GM12878 (cell line): ENCODE data around the gene COL24A1. TPM values are rescaled to one million over a fixed set of nuclear protein-coding genes. Genes with fewer than 3 reads are reported as not detected.

ENCODE experiments used
- ATAC-seq: fragments of 200-7000 bp; cut with Tn5 transposase; 3 replicates; pipeline ENCODE4 v1.9.1; 2020; ENCODE audit warnings: mild to moderate bottlenecking, moderate library complexity
- BruUV-seq: library from RNA; stranded (reverse); fragments of 400-500 nt; replicated peaks from 2 replicates; lab custom pipeline; 2021; lab: Mats Ljungman, UMichigan
- CTCF ChIA-PET: fragments of 300-600 bp; sonication (Branson Sonifier 250); formaldehyde crosslinking; extraction: SDS; loops from one replicate; lab custom pipeline; 2021; ENCODE audit warnings: inconsistent platforms; lab: Yijun Ruan, JAX
- POLR2A ChIA-PET: fragments of 350-600 bp; formaldehyde crosslinking; extraction: SDS; loops from one replicate; lab custom pipeline; 2021; ENCODE audit warnings: inconsistent platforms; lab: Charles Lee
- RAD21 ChIA-PET: fragments of 300-600 bp; sonication (Branson Sonifier 250); formaldehyde crosslinking; loops from one replicate; lab custom pipeline; 2023; ENCODE audit warnings: antibody characterized with exemption; ENCODE audit not compliant: unreplicated experiment; lab: Charles Lee
- SMC1A ChIA-PET: fragments of 300-600 bp; sonication (Branson Sonifier 250); formaldehyde crosslinking; loops from one replicate; lab custom pipeline; 2023; ENCODE audit not compliant: unreplicated experiment, uncharacterized antibody; lab: Charles Lee
- DNase-seq: peaks from one replicate; pipeline ENCODE4 v3.0.0-alpha.2; 2011; ENCODE audit warnings: low read depth, low spot score
- FAIRE-seq: peaks from 3 replicates; lab custom pipeline; 2011; peaks lifted over from hg19 to GRCh38; lab: Jason Lieb, UNC
- H2AFZ ChIP-seq: 2 replicates; pipeline ENCODE4 v1.6.0; 2011; ENCODE audit warnings: low read depth, low read length, control low read depth; ENCODE audit not compliant: control insufficient read depth
- H3K27ac ChIP-seq: 2 replicates; pipeline ENCODE4 v1.5.1; 2011; ENCODE audit warnings: control low read depth; ENCODE audit not compliant: control insufficient read depth, insufficient read depth
- H3K27me3 ChIP-seq, 2 experiments: replicated peaks in 1 of 2; 2 replicates each; pipeline versions ENCODE4 v1.6.0 to v1.6.1; 2011; ENCODE audit warnings: low read length in 1 of 2; ENCODE audit not compliant: control insufficient read depth in 2 of 2, insufficient read depth in 2 of 2
- H3K36me3 ChIP-seq, 2 experiments: 2 replicates each; pipeline ENCODE4 v1.5.1; 2011; ENCODE audit warnings: low read length in 1 of 2; ENCODE audit not compliant: control insufficient read depth in 2 of 2, insufficient read depth in 2 of 2
- H3K4me1 ChIP-seq: 2 replicates; pipeline ENCODE4 v1.6.1; 2011; ENCODE audit warnings: mild to moderate bottlenecking, low read length, moderate library complexity, mixed read lengths; ENCODE audit not compliant: control insufficient read depth, insufficient read depth
- H3K4me2 ChIP-seq: 2 replicates; pipeline ENCODE4 v1.6.0; 2011; ENCODE audit warnings: control low read depth; ENCODE audit not compliant: control insufficient read depth, insufficient read depth
- H3K4me3 ChIP-seq: fragments of 200-600 bp; sonication (generic); 2 replicates; pipeline ENCODE4 v1.5.1; 2016
- H3K79me2 ChIP-seq: 2 replicates; pipeline ENCODE4 v1.6.0; 2011; ENCODE audit warnings: low read length; ENCODE audit not compliant: control insufficient read depth, insufficient read depth
- H3K9ac ChIP-seq: 2 replicates; pipeline ENCODE4 v1.8.0; 2011; ENCODE audit warnings: low read length, control low read depth, mixed read lengths; ENCODE audit not compliant: control insufficient read depth, insufficient read depth
- H3K9me3 ChIP-seq: replicated peaks from 3 replicates; pipeline ENCODE4 v1.5.1; 2011; ENCODE audit warnings: mild to moderate bottlenecking, low read length; ENCODE audit not compliant: control insufficient read depth, insufficient read depth
- H4K20me1 ChIP-seq: 2 replicates; pipeline ENCODE4 v1.6.0; 2011; ENCODE audit not compliant: control insufficient read depth, insufficient read depth
- BACH1 ChIP-seq: fragments of 450-650 bp; IDR thresholded peaks from 2 replicates; pipeline ENCODE4 v1.6.1; 2017; ENCODE audit warnings: mild to moderate bottlenecking, borderline replicate concordance
- BRCA1 ChIP-seq: IDR thresholded peaks from 2 replicates; pipeline ENCODE4 v1.6.1; 2011; ENCODE audit warnings: low read depth, low read length, improper control_type of control experiment
- DPF2 ChIP-seq: fragments of 450-650 bp; IDR thresholded peaks from 2 replicates; pipeline ENCODE4 v1.6.1; 2017; ENCODE audit warnings: mild to moderate bottlenecking
- EGR1 ChIP-seq, 2 experiments: IDR thresholded peaks; 1 replicate in 1 of 2; 2 replicates in 1 of 2; pipeline ENCODE4 v1.6.1; 2011 to 2012; ENCODE audit warnings: low read depth in 2 of 2, low read length in 2 of 2, borderline replicate concordance in 1 of 2, mild to moderate bottlenecking in 1 of 2, moderate library complexity in 1 of 2
- ESRRA ChIP-seq: IDR thresholded peaks from 2 replicates; pipeline ENCODE4 v1.6.1; 2012; ENCODE audit warnings: mild to moderate bottlenecking, low read length, improper control_type of control experiment
- FOXM1 ChIP-seq: IDR thresholded peaks from 2 replicates; pipeline ENCODE4 v1.6.1; 2012; ENCODE audit warnings: low read depth, mild to moderate bottlenecking, inconsistent platforms, low read length, moderate library complexity
- IKZF2 ChIP-seq, 2 experiments: fragments of 450-650 bp; IDR thresholded peaks; 2 replicates each; pipeline ENCODE4 v1.6.1; 2017; ENCODE audit warnings: mild to moderate bottlenecking in 2 of 2, moderate library complexity in 2 of 2
- KLF5 ChIP-seq: fragments of 450-650 bp; IDR thresholded peaks from 2 replicates; pipeline ENCODE4 v1.6.1; 2014; ENCODE audit warnings: mild to moderate bottlenecking; ENCODE audit not compliant: partially characterized antibody
- LARP7 ChIP-seq: fragments of 450-650 bp; IDR thresholded peaks from 2 replicates; pipeline ENCODE4 v1.6.1; 2017; ENCODE audit warnings: mild to moderate bottlenecking
- MEF2A ChIP-seq: IDR thresholded peaks from 2 replicates; pipeline ENCODE4 v1.6.1; 2011; ENCODE audit warnings: low read depth, mild to moderate bottlenecking, low read length, moderate library complexity; ENCODE audit not compliant: insufficient read depth
- MTA2 ChIP-seq: fragments of 450-650 bp; IDR thresholded peaks from 2 replicates; pipeline ENCODE4 v1.6.1; 2016; ENCODE audit warnings: low read depth, mild to moderate bottlenecking, moderate library complexity
- NFIC ChIP-seq: IDR thresholded peaks from 2 replicates; pipeline ENCODE4 v1.6.1; 2012; ENCODE audit warnings: low read depth, mild to moderate bottlenecking, inconsistent platforms, low read length, moderate library complexity
- NR2F1 ChIP-seq: fragments of 450-650 bp; conservative IDR thresholded peaks from 2 replicates; pipeline ENCODE4 v1.6.1; 2017; ENCODE audit warnings: mild to moderate bottlenecking
- PML ChIP-seq: IDR thresholded peaks from 2 replicates; pipeline ENCODE4 v1.6.1; 2012; ENCODE audit warnings: low read length, inconsistent platforms
- RELA ChIP-seq: fragments of 450-650 bp; IDR thresholded peaks from 2 replicates; pipeline ENCODE4 v1.8.0; 2014; ENCODE audit warnings: borderline replicate concordance; ENCODE audit not compliant: partially characterized antibody
- RUNX3 ChIP-seq: IDR thresholded peaks from 2 replicates; pipeline ENCODE4 v1.6.1; 2012; ENCODE audit warnings: low read length, inconsistent platforms
- SKIL ChIP-seq: fragments of 450-650 bp; IDR thresholded peaks from 2 replicates; pipeline ENCODE4 v1.6.1; 2017; ENCODE audit warnings: mild to moderate bottlenecking, low read depth, inconsistent platforms; ENCODE audit not compliant: poor library complexity, severe bottlenecking
- SMAD5 ChIP-seq: IDR thresholded peaks from 2 replicates; pipeline ENCODE4 v1.6.1; 2016; ENCODE audit warnings: antibody characterized with exemption, low read depth
- TAF1 ChIP-seq: IDR thresholded peaks from 2 replicates; pipeline ENCODE4 v1.6.1; 2011; ENCODE audit warnings: mild to moderate bottlenecking, low read depth, low read length, borderline replicate concordance
- YBX1 ChIP-seq: fragments of 450-650 bp; IDR thresholded peaks from 2 replicates; pipeline ENCODE4 v1.6.1; 2016; ENCODE audit warnings: antibody characterized with exemption
- ZBTB33 ChIP-seq: fragments of 450-650 bp; IDR thresholded peaks from 2 replicates; pipeline ENCODE4 v1.6.1; 2017; ENCODE audit warnings: mild to moderate bottlenecking
- ZNF622 ChIP-seq: fragments of 450-650 bp; IDR thresholded peaks from 2 replicates; pipeline ENCODE4 v1.6.1; 2017; ENCODE audit warnings: mild to moderate bottlenecking, inconsistent platforms
- ZSCAN29 ChIP-seq: fragments of 450-650 bp; IDR thresholded peaks from 2 replicates; pipeline ENCODE4 v1.6.1; 2017; ENCODE audit warnings: mild to moderate bottlenecking, moderate library complexity
- WGBS: methylation state at CpG from one replicate; pipeline ENCODE4 v1.1.6; 2016; ENCODE audit warnings: low lambda C conversion rate; ENCODE audit not compliant: insufficient replicate concordance, insufficient coverage; ENCODE audit errors: missing lambda C conversion rate; 5-methylcytosine and 5-hydroxymethylcytosine counted together
- in situ Hi-C: fragments of 300-500 bp; cut with MboI; formaldehyde crosslinking; loops from 9 replicates; pipeline ENCODE4 v1.14.3; 2018; ENCODE audit warnings: mixed read lengths
- intact Hi-C: fragments of 100-400 bp; cut with micrococcal nuclease; formaldehyde crosslinking; loops from one replicate; pipeline ENCODE4 v1.14.2; 2022; ENCODE audit not compliant: unreplicated experiment
- polyA plus RNA-seq, 11 experiments: library from polyadenylated mRNA; depleted of rRNA in 4 of 11; unstranded in 6 of 11; stranded (reverse) in 5 of 11; fragments of >200 nt; fragmentation: Nextera tagmentation in 4 of 11; fragmentation: Illumina TruSeq in 1 of 11; extraction: Ambion mirVana in 4 of 11; extraction: Trizol in 1 of 11; gene quantifications; 1 replicate in 1 of 11; 2 replicates in 10 of 11; pipeline versions ENCODE4 v1.2.1 to v1.2.3, GENCODE V29; 2011 to 2016; ENCODE audit warnings: inconsistent platforms in 2 of 11, missing spikeins in 2 of 11, low read depth in 1 of 11
- total RNA-seq, 4 experiments: library from RNA; depleted of rRNA in 3 of 4; stranded (reverse); fragments of >200 nt in 3 of 4; fragmentation: Illumina TruSeq in 1 of 4; extraction: Trizol in 1 of 4; gene quantifications; 2 replicates each; pipeline versions ENCODE4 v1.2.1 to v1.2.3, GENCODE V29; 2013 to 2021

The COL24A1 gene
- total and polyA plus RNA-seq, 10 of the 15 experiments (the other 5 are each of a cell fraction or from before 2014, with no cell fraction given): 0.19 to 4.1 (median 2.0) TPM

GRCh38 chr1:86052948-86053698 lies 103.4 kb downstream of the COL24A1 start (continued):
- peak; percentile 28; the same call in 1 of the 2 replicates for TF ChIP-seq MEF2A
- no peak for TF ChIP-seq YBX1
- peak; percentile 42; the same call in 1 of the 2 replicates for TF ChIP-seq NFIC
- TF ChIP-seq RUNX3: peak; percentile 92
- TF ChIP-seq BACH1: no peak

DNA sequence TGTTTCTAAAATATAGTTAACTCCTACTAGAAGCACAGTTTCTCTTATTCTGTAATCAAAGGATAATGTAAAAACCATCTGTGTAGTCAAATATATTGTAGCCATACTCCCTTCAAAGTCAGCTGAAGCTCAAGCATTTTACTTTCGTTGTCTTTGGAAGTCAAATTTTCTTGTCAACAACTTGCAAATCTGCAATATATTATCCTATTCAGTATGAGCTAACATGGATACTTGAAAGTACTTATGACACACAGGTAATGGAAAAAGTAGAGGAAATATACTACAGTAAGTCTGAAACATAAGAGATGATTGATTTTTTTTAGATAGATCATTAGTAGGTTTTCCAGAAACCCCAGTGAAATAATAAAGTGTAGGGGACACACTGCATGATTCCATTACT lies 121.5 kb downstream of the COL24A1 start:
- TF ChIP-seq NR2F1 (no peak), FOXM1 (no peak), RELA (no peak), BRCA1 (no peak), ZBTB33 (no peak), MTA2 (no peak), ZNF622 (no peak), TAF1 (no peak), ESRRA (no peak), KLF5 (no peak), SMAD5 (no peak), EGR1 (IDR thresholded peaks at IDR 0.05; ENCODE audit: borderline replicate concordance in 1 of 2, low read depth in 2 of 2, low read length in 2 of 2) (no peak), IKZF2 (IDR thresholded peaks at IDR 0.05) (no peak), PML (no peak), LARP7 (no peak), SKIL (no peak), DPF2 (no peak), ZSCAN29 (no peak)
- TF ChIP-seq, all 136 proteins: peak for 0
- DNase-seq (no peak), FAIRE-seq (no peak), ATAC-seq (no peak)
- POLR2A ChIA-PET: no interaction called here
- in situ Hi-C loops: no loop called here
- no peak overlapping the region for H3K9ac ChIP-seq
- intact Hi-C loops: no loop called here
- no peaks in the 10 kb centered on the region for H4K20me1 ChIP-seq
- H2AFZ ChIP-seq: no peak overlapping the region
- H3K4me1 ChIP-seq: no peaks in the 10 kb centered on the region
- SMC1A ChIA-PET: interaction anchor here (1.6 kb wide), 1 partner anchor 25 kb away, joined by 5 read pairs; no protein-coding TSS in a partner anchor
- H3K4me2 ChIP-seq: no peak overlapping the region
- H3K36me3 ChIP-seq: no peaks in the 10 kb centered on the region
- H3K79me2 ChIP-seq: no peaks in the 10 kb centered on the region
- no TSS peak for BruUV-seq
- no peaks in the 10 kb centered on the region for H3K9me3 ChIP-seq
- H3K4me3 ChIP-seq: no peak overlapping the region
- no peak overlapping the region for H3K27ac ChIP-seq
- H3K27me3 ChIP-seq: no peaks in the 10 kb centered on the region
- WGBS: 50% methylated on average over 1 of the region's 1 CpG
- RAD21 ChIA-PET: no interaction called here
- CTCF ChIA-PET: interaction anchor here (0.9 to 2.6 kb wide), 3 partner anchors 10 to 30 kb away, joined by 3 to 11 read pairs (median 3); no protein-coding TSS in a partner anchor
